Activated T-cell treated with anti-CD3 and anti-CD28 coated beads, Interleukin-2, amount 50 U/mL, for 72 hours (primary cell): Measurements from ENCODE around the gene NHLRC4. TPM values are rescaled to one million over a fixed set of nuclear protein-coding genes. Genes with fewer than 3 reads are reported as not detected.

Source experiments
- ATAC-seq, 2 donors: fragments of 150-1000 bp; cut with Tn5 transposase; replicated peaks in 1 of 2; 2 replicates each; pipeline ENCODE4 v1.10.0; 2021; ENCODE audit warnings: moderate library complexity in 2 of 2, mild to moderate bottlenecking in 1 of 2
- DNase-seq, 2 donors: peaks; one replicate each; pipeline ENCODE4 v3.0.0; 2021 to 2022; ENCODE audit warnings: mixed read lengths in 1 of 2
- H3K27ac Mint-ChIP-seq: one replicate; pipeline ENCODE4 v1.8.0; 2022; ENCODE audit warnings: mild to moderate bottlenecking, moderate library complexity, mixed read lengths
- H3K27me3 Mint-ChIP-seq: one replicate; pipeline ENCODE4 v1.8.0; 2022; ENCODE audit warnings: low read depth, mixed read lengths
- H3K36me3 Mint-ChIP-seq, 2 donors: one replicate each; pipeline ENCODE4 v1.8.0; 2022; ENCODE audit warnings: mixed read lengths in 2 of 2, mild to moderate bottlenecking in 1 of 2; ENCODE audit not compliant: insufficient read depth in 2 of 2
- H3K4me1 Mint-ChIP-seq: one replicate; pipeline ENCODE4 v1.8.0; 2022; ENCODE audit warnings: low read depth, mixed read lengths
- H3K4me3 Mint-ChIP-seq, 2 donors: one replicate each; pipeline ENCODE4 v1.8.0; 2022; ENCODE audit warnings: mild to moderate bottlenecking in 2 of 2, mixed read lengths in 2 of 2, moderate library complexity in 2 of 2
- H3K9me3 Mint-ChIP-seq, 2 donors: one replicate each; pipeline ENCODE4 v1.8.0; 2022; ENCODE audit warnings: mixed read lengths in 2 of 2
- total RNA-seq, 2 donors: library from RNA; stranded (reverse); gene quantifications; one replicate each; pipeline ENCODE4 v1.2.3, GENCODE V29; 2022

Gene NHLRC4
- total RNA-seq, 2 donors from 2014 or later = 1.4 TPM

DNA sequence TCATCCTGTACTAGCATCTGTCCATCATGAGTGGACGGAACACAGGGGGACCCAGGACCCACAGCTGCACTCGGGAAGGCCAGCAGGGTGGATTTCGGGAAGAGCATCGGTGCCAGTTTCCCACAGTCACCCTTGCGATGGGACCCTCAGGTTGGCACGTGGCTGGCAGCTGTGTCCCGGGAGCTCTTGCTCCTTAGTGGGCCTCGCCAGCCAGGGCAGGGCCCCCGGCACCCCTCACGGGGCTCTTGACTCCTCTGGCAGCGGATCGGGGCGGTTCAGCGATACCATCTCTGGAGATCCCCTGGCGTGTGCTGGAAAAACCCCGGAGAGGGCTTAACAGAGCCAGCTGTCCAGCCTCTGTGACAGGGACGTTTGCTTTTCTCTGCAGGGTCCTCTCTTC lies 30.1 kb upstream of the NHLRC4 start:
- Mint-ChIP-seq H3K4me1 (no peaks in the 10 kb centered on the region), H3K9me3 (no peaks in the 10 kb centered on the region), H3K27ac (no peak overlapping the region), H3K4me3 (no peak overlapping the region), H3K27me3 (no peaks in the 10 kb centered on the region), H3K36me3 (no peaks in the 10 kb centered on the region)
- no peak for ATAC-seq
- no peak for DNase-seq

DNA sequence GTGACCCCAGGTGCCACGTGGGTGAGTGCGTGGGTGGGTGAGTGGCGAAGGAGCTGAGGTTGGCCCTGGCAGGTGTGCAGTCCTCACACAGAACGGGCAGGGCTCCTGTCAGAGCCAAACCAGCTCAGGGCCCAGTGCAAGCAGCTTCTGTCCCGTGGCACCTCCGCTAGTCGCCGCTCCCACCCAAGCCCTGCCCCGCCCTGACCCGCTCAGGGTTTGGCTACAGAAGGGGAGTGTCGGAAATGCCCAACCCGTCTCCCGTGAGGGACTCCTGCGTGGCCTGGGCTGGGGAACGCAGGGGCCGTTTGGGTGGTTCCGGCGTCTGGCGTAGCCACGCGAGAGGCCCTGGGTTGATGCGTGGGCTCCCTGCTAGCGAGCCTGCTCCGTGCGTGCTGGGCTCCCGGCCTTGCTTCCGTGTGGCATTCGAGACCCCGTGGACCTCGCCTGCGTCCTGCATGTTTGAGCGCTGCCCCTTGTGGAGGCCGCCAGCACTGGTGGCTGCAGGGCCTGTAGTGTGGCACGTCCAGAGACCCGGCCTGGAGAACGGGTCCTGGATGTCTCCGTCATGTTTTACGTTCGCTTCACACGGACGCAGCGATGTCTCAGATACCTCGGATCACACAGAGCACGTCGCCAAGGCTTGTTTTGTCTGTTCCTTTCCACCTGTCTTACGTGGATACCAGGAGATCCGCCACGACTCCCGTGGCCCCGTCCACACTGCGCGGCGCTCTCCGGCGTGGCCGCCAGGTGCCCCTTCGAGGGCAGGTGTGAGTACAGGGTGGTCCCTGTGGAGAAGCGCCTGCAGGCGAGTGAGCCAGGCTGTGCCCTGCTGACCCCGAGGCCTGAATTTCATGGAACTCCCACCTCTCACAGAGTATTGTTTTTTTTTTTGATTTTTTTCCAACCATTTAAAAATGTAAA lies 29.1 kb upstream of the NHLRC4 start:
- no peaks in the 10 kb centered on the region for H3K9me3 Mint-ChIP-seq
- no peak overlapping the region for H3K27ac Mint-ChIP-seq
- DNase-seq (no peak), ATAC-seq (no peak)
- H3K36me3 Mint-ChIP-seq = peaks cover 0 to 1% of the 10 kb centered on the region in 2 donors
- no peak overlapping the region for H3K4me3 Mint-ChIP-seq
- no peaks in the 10 kb centered on the region for H3K27me3 Mint-ChIP-seq
- H3K4me1 Mint-ChIP-seq = no peaks in the 10 kb centered on the region

DNA sequence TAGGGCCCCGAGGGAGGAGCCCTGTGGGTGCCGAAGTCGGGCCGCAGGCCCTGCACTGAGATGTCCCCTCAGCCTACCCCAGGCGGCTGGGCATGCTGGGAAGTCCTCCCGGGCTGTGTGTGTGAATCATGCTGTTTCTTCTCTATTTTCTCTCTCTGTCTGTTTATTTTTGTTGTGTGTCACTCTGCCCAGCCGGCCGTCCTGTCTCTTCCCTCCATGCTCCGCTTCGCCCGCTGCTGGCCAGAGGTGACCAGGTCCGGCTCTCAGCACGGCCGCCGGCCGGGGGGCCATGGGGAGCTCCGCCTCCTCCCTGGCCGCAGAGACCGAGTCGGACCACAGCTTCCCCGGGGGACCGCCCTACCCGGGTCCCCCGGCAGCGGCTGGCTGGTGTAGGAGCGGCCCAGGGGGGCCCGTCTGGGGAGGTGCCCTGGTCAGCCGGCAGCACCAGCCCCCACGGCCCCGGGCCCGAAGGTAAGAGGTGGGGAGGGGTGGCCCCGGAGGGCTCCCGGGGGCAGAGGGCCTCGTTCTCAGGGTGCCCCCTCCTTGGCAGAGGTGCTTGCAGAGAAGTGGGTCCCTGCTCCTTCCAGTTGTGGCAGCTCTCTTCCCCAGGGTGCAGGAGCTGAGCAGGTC lies 26.8 kb upstream of the NHLRC4 start:
- no peaks in the 10 kb centered on the region for H3K27me3 Mint-ChIP-seq
- H3K36me3 Mint-ChIP-seq = peaks cover 0 to 1% of the 10 kb centered on the region in 2 donors
- ATAC-seq (no peak), DNase-seq (no peak)
- H3K9me3 Mint-ChIP-seq = no peaks in the 10 kb centered on the region
- peak overlapping the region; percentile 10 for H3K27ac Mint-ChIP-seq
- no peaks in the 10 kb centered on the region for H3K4me1 Mint-ChIP-seq
- no peak overlapping the region for H3K4me3 Mint-ChIP-seq

DNA sequence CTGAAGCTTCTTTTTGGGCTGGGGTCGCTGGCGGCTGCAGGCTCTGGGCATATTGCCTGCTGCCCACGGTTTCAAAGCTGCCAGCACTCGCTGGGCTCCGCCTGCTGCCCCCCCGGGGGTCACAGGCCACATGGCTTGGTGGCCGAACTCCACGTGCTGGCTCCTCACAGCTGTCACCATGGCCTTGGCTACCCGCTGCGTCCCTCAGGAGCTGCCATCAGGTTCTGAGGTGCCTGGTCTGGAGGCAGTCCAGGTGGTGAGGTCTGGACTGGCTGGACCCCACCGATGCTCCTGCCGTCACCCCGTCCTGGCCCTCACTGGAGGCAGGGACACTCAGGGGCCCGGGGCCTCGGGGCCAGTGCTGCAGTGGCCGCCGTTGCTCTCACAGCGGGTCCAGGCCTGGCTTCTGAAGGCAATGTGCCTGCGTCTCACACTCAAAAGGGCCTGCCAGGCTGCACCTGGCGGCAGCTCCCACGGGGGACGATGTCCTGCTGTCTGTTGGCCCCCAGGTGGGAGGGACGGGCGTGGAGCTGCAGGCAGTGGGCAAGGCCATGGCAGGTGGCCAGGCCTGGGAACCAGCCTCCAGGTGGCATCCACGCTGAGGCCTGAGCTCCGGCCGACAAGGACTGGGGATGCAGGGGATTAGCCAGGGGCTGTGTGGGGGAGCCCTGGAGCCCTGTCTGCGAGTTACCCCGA lies 26.0 kb upstream of the NHLRC4 start:
- Mint-ChIP-seq H3K27me3 (no peaks in the 10 kb centered on the region), H3K36me3 (peaks cover 0 to 1% of the 10 kb centered on the region in 2 donors), H3K9me3 (no peaks in the 10 kb centered on the region), H3K4me3 (no peak overlapping the region), H3K27ac (no peak overlapping the region), H3K4me1 (no peaks in the 10 kb centered on the region)
- DNase-seq (no peak), ATAC-seq (no peak)

DNA sequence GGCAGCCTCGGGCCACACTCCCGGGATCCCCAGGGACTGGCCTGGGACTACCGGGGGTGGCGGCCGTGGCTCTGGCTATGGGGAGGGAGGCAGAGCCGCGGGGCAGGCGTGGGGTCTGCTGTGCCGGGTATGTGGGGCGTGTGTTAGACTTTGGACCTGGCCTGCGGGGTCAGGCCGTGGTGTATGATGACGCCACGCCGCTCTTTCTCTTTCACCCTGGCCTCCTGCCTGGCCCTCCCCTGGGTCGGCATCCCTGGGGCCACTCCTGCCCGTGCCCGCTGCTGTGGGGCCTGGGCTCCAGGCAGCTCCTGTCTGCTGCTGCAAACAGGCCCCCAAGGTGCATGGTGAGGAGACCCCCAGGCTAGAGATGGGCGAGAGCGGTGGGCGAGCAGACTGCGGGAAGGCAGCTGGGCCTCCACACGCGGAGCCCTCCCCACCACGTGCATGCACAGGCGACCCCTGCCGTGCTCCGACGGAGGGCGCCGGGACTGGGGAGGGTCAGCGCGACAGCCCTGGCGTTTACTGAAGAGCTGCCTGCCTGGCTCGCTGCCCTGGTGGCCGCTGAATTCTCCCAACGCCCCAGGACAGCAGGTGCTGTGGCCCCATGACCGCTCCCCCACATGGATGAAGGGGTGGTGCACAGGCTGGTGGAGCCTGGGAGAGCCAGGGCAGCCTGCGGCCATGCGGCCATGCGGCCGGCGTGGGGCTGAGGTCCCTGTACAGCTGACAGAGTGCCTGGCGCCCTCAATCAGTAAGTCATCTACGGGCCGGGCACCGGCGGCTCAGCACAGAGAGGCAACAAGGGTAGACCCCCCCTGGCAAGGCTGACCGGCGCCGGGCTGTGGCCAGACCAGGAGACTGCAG lies 23.3 kb upstream of the NHLRC4 start:
- Mint-ChIP-seq H3K27ac (no peak overlapping the region), H3K4me1 (no peaks in the 10 kb centered on the region), H3K36me3 (peaks cover 0 to 1% of the 10 kb centered on the region in 2 donors), H3K4me3 (no peak overlapping the region), H3K27me3 (no peaks in the 10 kb centered on the region), H3K9me3 (no peaks in the 10 kb centered on the region)
- ATAC-seq = no peak
- no peak for DNase-seq

DNA sequence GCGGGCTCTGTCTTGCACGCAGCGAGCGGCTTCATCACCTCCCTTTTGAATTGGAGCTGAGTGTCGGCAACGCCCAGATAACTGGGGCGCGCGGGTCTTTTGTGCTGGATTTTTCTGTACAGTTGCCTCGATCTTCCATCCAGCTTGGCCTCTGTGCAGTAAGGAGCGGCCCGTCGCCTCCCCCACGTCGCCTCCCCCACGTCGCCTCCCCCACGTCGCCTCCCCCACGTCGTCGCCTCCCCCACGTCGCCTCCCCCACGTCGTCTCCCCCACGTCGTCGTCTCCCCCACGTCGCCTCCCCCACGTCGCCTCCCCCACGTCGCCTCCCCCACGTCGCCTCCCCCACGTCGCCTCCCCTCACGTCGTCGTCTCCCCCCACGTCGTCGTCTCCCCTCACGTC lies 22.3 kb upstream of the NHLRC4 start:
- no peak overlapping the region for H3K4me3 Mint-ChIP-seq
- H3K27me3 Mint-ChIP-seq = no peaks in the 10 kb centered on the region
- DNase-seq (no peak), ATAC-seq (no peak)
- no peaks in the 10 kb centered on the region for H3K4me1 Mint-ChIP-seq
- H3K27ac Mint-ChIP-seq = no peak overlapping the region
- H3K36me3 Mint-ChIP-seq = peaks cover 0 to 1% of the 10 kb centered on the region in 2 donors
- no peaks in the 10 kb centered on the region for H3K9me3 Mint-ChIP-seq

DNA sequence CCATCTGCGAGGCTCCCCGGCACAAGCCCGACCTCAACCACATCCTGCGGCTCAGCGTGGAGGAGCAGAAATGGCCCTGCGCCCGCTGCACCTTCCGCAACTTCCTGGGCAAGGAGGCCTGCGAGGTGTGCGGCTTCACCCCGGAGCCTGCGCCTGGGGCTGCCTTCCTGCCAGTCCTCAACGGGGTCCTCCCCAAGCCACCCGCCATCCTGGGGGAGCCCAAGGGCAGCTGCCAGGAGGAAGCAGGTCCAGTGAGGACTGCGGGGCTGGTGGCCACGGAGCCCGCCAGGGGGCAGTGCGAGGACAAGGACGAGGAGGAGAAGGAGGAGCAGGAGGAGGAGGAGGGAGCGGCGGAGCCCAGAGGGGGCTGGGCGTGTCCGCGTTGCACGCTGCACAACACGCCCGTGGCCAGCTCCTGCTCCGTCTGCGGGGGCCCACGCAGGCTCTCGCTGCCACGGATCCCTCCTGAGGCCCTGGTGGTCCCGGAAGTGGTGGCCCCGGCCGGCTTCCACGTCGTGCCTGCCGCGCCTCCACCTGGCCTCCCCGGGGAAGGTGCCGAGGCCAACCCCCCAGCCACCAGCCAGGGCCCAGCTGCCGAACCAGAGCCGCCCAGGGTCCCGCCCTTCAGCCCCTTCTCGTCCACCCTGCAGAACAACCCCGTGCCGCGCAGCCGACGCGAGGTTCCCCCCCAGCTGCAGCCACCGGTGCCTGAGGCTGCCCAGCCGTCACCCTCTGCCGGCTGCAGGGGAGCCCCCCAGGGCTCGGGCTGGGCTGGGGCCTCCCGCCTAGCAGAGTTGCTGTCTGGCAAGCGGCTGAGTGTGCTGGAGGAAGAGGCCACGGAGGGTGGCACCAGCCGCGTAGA lies 19.7 kb upstream of the NHLRC4 start:
- Mint-ChIP-seq H3K9me3 (no peaks in the 10 kb centered on the region), H3K4me3 (no peak overlapping the region), H3K36me3 (peaks cover 0 to under 1% of the 10 kb centered on the region in 2 donors), H3K27ac (no peak overlapping the region), H3K4me1 (no peaks in the 10 kb centered on the region), H3K27me3 (no peaks in the 10 kb centered on the region)
- ATAC-seq = peak; percentile 59 to 61
- DNase-seq = peak; percentile 39 to 48

DNA sequence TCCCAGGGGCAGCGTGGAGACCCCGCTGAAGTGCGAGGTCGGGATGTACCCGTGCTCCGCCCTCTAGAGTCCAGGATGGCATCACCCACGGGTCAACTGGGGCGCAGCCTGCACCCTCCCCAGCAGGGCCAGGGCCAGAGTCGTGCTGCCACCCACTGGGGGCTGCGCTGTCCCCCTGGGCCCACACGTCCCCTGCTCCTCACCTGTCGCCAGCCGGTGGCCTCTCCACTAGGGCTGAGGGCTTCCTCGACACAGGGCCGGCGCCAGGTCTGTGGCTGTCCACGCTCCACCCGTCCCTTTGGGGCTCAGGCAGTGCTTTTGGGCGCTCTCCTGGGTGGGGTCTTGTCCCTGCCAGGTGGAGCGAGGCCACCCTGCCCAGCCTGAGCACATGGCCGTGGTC lies 18.2 kb upstream of the NHLRC4 start:
- H3K4me1 Mint-ChIP-seq = no peaks in the 10 kb centered on the region
- H3K9me3 Mint-ChIP-seq = no peaks in the 10 kb centered on the region
- ATAC-seq = no peak
- DNase-seq = no peak
- H3K27me3 Mint-ChIP-seq = no peaks in the 10 kb centered on the region
- no peak overlapping the region for H3K27ac Mint-ChIP-seq
- no peaks in the 10 kb centered on the region for H3K36me3 Mint-ChIP-seq
- H3K4me3 Mint-ChIP-seq = no peak overlapping the region

DNA sequence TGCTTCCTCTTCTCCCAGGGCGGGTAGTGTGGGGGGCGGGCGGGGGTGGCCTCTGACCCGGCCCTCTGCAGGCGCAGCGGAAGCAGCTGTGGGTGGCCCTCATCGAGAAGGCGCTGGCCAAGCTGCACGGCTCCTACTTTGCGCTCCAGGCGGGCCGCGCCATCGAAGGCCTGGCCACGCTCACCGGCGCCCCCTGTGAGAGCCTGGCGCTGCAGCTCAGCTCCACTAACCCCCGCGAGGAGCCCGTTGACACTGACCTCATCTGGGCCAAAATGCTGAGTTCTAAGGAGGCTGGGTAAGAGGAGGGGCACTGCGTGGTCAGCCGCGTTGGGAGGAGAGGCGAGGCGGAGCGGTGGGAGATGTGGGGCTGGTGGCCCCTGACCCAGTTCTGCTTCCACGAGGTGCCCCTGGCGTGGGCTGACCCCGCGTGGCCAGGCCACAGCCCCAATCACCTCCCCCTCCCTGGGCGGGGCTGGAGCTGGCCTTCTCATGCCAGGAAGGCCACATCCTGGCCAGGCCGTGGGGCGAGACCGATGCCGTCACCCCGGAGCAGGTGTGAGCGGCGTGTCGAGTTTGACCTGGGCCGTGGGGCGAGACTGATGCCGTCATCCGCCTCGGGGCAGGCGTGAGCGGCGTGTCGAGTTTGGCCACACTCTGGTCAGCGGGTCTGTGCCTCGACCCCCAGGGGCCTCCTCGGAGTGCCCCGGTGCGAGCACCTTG lies 17.1 kb upstream of the NHLRC4 start:
- Mint-ChIP-seq H3K9me3 (no peaks in the 10 kb centered on the region), H3K4me1 (no peaks in the 10 kb centered on the region), H3K36me3 (no peaks in the 10 kb centered on the region), H3K27me3 (no peaks in the 10 kb centered on the region), H3K4me3 (no peak overlapping the region), H3K27ac (no peak overlapping the region)
- no peak for DNase-seq
- no peak for ATAC-seq

DNA sequence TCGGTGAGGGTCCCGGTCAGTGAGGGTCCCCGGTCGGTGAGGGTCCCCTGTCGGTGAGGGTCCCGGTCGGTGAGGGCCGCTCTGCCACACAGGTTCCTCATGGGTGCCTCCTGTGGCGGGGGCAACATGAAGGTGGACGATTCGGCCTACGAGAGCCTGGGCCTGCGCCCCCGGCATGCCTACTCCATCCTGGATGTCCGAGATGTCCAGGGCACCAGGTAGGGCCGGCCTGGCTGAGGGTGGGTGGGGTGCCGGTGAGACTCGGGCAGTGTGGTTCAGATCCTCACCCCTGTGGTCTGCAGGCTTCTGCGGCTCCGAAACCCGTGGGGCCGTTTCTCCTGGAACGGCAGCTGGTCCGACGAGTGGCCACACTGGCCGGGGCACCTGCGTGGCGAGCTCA lies 15.6 kb upstream of the NHLRC4 start:
- Mint-ChIP-seq H3K27ac (no peak overlapping the region), H3K9me3 (no peaks in the 10 kb centered on the region), H3K36me3 (no peaks in the 10 kb centered on the region), H3K4me1 (no peaks in the 10 kb centered on the region), H3K4me3 (no peak overlapping the region), H3K27me3 (no peaks in the 10 kb centered on the region)
- ATAC-seq (no peak), DNase-seq (no peak)

DNA sequence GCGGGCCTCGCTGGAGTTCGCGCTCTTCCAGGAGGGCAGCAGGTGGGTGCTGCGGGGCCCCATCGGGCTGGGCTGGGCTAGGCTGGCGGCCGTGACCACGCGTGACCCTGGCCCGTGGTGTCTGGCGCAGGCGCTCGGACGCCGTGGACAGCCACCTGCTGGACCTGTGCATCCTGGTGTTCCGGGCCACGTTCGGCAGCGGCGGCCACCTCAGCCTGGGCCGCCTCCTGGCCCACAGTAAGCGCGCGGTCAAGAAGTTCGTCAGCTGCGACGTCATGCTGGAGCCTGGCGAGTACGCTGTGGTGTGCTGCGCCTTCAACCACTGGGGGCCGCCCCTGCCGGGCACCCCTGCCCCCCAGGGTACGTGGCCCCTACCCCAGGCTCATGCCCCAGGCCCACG lies 14.6 kb upstream of the NHLRC4 start:
- no peak for DNase-seq
- no peaks in the 10 kb centered on the region for H3K9me3 Mint-ChIP-seq
- no peak for ATAC-seq
- no peaks in the 10 kb centered on the region for H3K36me3 Mint-ChIP-seq
- H3K4me3 Mint-ChIP-seq = no peak overlapping the region
- H3K4me1 Mint-ChIP-seq = no peaks in the 10 kb centered on the region
- H3K27me3 Mint-ChIP-seq = no peaks in the 10 kb centered on the region
- no peak overlapping the region for H3K27ac Mint-ChIP-seq
